Stimulated activated CD4-positive, alpha-beta T cell treated with anti-CD3 and anti-CD28 coated beads, Interleukin-1b, Interleukin-23, amount 100 ng/mL, for 24 hours (primary cell): ENCODE data around the gene PPP2R2D.

Experiments used
- DNase-seq, 4 experiments: peaks; one replicate each; pipeline ENCODE4 v3.0.0-alpha.2; 2020; ENCODE audit warnings: low read depth in 4 of 4, low spot score in 1 of 4

PPP2R2D gene

DNA sequence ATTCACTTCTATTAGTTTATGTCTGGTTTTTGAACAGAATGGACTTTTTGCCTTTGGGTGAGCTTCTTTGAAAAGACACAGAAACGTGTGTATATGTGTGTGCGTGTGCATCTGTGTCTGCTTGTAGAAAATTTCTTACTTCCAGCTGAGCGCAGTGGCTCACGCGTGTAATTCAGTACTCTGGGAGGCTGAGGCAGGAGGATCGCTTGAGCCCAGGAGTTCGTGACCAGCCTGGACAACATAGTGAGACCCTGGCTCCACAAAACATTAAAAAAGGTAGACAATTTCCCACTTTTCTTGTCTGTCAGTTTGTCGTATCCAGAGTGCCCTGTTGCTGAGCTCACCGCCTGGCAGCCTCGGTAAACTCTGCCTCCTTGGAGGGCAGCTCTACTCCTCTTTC is 25.4 kb downstream of the PPP2R2D start:
- DNase-seq = no peak

DNA sequence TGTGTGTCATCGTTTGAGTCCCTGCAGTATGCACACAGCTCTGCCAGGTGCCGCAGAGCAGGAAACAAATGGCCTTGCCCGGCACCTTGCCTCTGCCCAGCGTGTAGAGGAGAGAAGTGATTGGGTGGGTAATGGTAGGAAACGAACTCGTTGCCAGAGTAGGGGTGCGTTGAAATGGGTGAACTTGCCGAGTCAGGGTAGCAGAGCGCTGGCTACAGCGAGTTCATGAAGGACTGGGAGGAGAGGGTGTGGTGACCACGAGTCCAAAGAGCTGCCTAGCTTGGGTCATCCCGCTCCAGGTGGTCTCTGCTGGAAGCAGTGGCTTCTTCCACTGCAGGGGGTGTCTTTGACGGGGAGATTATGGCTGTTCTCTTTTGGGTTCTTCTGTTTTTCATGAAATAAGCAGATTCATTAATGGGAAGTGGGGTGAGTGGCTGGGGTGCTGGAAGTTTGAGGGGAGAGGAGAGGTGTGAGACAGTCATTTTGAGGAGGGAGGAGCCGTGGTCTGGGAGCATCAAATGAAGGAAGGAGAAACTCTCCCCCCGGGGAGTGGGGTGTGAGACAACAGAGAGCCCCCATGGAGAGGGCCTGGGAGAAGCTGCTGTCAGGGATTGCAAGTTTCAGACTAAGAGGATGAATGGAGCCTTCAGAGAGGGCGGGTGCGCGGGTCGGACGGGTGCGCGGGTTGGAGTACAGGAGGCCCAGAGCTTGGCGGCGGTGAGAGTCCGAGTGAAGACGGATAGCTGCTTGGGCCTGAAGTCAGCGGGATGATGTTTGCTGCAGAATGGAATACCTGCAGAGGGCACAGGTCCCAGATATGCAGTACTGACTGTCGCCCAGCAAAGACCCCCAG is 26.2 kb downstream of the PPP2R2D start:
- DNase-seq = no peak

GRCh38 chr10:131928248-131929095 is 27.7 kb downstream of the PPP2R2D start:
- DNase-seq = peak in 2 of 4 experiments; percentile 33 to 51

GRCh38 chr10:131929122-131929845 is 28.5 kb downstream of the PPP2R2D start:
- no peak for DNase-seq

- no peak for DNase-seq
Observed at GRCh38 chr10:131930150-131930549, 29.3 kb downstream of the PPP2R2D start.

DNA sequence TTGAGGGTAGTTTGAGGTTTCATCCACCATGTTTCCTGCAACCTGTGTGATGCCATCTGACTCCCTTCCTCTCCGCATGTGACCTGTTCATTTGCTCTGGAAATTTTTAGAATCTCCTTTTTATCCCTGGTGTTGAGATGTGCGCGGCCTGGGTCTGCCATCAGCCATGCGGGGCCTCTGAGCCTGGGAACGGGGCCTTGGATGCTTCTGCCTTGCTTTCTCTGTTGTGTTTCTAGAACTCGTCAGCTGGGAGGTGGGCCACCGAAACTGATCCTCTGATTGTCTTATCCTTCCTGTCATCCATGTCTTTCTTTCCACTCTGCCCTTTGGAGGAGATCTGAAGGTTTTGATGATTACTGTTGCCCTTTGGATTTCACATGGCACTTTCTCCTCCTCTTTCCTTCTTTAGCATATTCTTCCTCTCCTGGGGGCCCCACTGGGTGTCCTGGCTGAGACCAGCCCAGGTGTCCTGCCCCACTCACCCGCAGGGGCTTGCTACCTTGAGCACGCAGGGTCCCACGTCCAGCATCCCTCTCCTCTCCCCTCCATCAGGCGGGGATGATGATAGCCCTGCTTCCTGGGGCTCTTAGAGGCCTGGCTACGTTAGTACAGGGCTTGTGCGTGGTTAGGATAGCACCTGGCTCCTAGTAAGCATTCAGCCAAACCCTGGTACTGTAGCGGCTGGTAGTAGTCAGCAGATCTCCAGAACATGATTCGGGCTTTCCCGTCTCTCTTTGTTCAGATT is 29.9 kb downstream of the PPP2R2D start:
- DNase-seq = no peak

DNA sequence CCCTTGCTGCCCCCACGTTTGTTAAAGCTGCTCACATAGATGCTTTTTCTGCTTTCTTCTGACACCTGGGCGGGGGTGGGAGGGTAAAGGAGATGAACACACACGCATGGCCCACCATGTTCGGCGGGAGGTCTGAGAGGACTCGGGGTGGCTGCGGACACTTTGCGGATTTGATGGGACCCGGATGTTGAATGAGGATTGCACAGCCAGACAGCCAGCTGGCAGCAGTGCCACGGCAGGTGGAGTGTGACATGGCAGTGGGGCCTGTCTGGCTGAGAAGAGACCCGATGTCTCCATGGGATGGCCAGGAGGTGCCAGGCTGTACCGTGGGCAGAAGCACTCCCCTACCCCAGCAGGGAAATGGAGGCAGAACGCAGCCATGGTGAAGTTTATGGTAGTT is 31.2 kb downstream of the PPP2R2D start:
- no peak for DNase-seq

DNA sequence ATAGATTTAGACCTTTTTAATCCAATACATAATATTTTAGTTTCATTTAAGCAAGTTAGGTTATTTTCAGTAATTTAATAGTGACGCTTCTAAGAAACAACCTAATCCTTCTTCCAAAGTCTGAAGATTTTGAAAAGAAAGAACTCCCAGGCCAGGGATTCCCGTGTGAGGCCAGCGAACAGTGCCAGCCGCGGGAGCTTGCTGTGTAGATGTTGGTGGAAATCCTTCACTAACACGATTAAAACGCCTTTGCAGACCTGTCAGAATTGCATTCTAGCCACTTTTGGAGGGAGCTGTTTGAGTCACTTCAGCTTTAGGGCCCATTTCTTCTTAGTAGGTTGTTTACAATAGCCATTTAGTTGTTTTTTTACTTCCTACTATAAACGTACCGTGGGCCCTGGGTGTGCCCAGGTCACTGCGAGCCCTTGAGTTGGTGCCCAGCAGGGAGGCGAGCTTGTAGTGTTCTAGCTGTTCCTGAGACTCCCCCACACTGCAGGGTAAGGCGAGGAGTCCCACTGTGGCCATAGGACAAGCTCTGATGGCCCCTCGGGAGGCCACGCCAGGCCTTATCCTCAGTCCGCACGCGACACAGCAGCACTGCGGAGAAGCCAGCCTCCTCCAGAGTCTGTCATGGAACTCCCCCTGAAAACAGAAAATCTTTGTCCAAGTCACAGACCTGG is 32.3 kb downstream of the PPP2R2D start:
- no peak for DNase-seq

DNA sequence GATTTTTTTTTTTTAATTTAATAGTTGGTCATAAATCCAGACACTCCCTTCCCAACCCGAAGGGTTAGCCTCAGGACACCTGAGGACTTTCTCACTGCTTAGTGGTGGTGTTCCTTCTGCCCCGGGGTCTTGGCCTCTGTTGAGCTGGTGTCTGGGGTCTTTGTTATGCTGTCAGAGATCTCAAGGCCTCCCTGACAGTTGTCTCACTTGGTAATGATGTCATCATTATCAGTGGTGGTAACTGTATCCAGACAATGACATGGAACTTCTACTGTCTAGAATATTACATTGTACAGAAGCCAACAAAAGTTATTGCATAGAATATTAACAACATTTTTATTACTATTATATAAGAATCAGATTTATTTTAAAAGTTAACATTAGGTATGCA is 32.9 kb downstream of the PPP2R2D start:
- DNase-seq = no peak

GRCh38 chr10:131934769-131935168 is 34.0 kb downstream of the PPP2R2D start:
- no peak for DNase-seq

GRCh38 chr10:131935260-131935659 is 34.5 kb downstream of the PPP2R2D start:
- no peak for DNase-seq

DNA sequence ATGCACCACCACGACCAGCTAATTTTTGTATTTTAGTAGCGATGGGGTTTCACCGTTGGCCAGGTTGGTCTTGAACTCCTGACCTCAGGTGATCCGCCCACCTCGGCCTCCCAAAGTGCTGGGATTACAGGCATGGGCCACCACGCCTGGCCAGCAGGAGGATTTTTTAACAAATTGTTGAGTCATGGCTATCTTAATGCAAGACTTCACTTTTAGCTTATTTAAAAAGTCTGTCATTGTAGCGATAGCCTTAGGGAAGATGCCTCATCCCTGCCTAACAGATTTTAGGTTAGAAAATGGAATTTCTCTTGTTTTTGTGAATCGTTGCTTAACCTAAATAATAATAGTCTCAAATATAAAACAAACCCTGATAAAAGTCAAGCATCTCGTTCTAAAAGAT is 35.5 kb downstream of the PPP2R2D start:
- no peak for DNase-seq

- DNase-seq = no peak
Observed at GRCh38 chr10:131936736-131937135, 35.9 kb downstream of the PPP2R2D start.

DNA sequence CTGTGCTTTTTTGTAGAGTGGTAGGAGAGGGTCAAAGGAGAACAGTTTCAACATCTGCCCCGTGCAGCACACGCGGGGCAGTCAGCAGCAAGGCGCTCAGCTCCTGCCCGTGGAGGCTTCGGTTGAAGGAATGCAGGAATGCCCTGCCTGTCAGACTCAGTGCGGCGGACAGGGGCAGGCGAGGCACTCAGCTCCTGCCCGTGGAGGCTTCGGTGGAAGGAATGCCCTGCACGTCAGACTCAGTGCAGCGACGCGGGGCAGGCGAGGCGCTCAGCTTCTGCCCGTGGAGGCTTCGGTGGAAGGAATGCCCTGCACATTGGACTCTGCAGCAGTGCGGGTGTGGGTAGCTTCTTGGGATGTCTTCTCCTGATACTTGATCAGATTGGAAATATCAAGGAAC is 37.0 kb downstream of the PPP2R2D start:
- DNase-seq = no peak

DNA sequence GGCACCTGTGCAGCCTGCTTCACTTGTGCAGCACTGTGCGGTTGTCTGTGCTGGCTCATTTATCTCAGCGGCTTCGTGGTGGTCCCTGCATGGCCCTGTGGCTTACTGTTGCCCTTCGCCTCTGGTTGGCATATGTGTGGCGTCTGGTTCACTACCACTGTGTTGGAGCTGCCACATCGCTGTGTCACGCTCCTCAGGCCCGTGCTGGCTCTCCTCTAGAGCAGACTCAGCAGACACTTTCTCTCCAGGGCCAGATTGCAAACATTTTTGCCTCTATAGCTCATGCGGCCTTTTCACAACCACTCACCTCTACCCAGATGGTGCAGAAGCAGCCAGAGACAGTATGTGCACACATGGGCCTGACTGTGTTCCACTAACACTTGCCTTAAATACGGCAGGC is 37.9 kb downstream of the PPP2R2D start:
- no peak for DNase-seq

- DNase-seq = no peak
Observed at GRCh38 chr10:131942455-131942854, 41.6 kb downstream of the PPP2R2D start.

DNA sequence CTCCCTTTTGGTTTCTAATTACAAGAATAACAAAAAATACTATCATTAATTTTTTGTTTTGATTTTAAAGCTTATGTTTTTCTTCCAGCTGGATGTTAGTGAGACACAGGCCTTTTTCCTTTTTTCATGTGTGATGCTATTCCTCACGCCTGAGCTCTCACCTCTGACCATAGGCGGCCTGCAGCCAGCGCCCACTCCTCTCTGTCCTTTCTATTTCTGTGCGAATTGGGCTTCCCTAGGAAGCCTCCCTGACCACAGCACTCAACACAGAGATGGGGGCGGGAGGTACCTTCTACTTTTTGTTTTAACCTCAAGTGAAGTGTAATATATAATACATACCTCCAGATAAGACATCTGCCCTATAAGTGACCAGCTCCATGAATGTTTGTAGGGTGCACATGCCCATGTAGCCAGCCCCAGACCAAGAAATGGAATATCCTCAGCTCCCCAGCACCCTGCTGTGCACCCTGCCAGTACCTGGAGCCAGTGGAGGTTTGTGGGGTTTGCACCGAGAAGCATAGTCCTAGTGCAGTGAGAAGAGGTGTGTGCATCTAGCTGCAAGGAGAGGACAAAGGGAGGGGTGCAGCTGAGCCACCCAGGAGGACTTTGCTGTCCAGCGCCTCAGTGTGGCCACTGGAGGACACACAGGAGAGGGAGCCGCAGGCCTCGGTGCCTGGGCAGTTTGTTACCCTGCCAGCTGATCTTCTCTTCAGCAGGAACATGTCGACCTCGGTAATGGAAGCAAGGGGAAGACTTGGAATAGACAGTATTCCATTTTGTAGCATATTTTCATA is 42.4 kb downstream of the PPP2R2D start:
- DNase-seq = no peak

DNA sequence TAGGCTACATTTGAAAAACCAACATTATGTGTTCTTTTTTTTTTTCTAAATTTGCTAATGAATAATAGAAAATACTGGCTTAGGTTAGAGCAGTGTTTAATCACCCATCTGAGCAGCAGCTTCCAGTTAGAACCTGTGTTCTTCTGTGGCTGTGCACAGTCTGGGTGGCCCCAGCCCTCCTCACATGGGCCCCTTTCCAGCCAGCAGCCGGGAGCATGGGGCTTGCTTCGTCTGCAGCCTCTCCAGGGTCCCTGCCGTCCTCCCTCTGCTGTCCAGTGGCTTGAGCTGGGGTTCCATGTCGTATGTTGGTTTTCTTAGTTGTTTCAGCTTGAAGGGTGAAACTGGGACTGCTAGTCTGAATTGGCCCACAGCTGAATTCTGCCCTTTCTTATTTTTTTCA is 43.6 kb downstream of the PPP2R2D start:
- no peak for DNase-seq

DNA sequence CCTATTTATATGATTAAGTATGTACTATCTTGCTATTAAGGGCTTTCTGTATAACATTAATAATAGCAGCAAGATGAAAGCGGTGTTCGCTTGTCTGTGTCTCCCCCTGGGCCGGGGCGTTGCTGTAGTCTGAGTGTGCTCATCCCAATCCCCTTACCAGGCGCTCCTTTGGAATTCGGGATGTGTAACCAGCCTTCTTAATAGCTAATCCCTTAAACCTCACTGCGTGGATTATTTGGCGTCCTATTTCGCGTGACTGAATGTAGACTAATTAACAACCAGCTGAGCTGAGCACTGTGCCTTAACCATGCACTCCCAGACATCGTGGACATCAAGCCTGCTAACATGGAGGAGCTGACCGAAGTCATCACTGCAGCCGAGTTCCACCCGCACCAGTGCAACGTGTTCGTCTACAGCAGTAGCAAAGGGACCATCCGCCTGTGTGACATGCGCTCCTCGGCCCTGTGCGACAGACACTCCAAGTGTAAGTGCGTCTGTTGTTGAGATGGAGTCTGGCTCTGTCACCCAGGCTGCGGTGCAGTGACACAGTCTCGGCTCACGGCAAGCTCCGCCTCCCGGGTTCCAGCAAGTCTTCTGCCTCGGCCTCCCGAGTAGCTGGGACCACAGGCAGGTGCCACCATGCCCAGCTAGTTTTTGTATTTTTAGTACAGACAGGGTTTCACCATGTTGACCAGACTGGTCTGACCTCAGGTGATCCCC is 44.3 kb downstream of the PPP2R2D start:
- no peak for DNase-seq
